Neuron (in vitro differentiated cells): ENCODE measurements around the gene DNLZ.

Experiments used
- H2AFZ ChIP-seq: one replicate; pipeline ENCODE4 v1.6.1; 2013; ENCODE audit warnings: low read depth, mild to moderate bottlenecking, inconsistent platforms, low read length, moderate library complexity
- H3K27me3 ChIP-seq: one replicate; pipeline ENCODE4 v1.6.1; 2013; ENCODE audit warnings: low read length; ENCODE audit not compliant: insufficient read depth
- H3K36me3 ChIP-seq: one replicate; pipeline ENCODE4 v1.6.1; 2013; ENCODE audit warnings: low read length; ENCODE audit not compliant: insufficient read depth
- H3K4me1 ChIP-seq: one replicate; pipeline ENCODE4 v1.6.1; 2013; ENCODE audit warnings: low read length; ENCODE audit not compliant: insufficient read depth
- H3K4me3 ChIP-seq: 2 replicates; pipeline ENCODE4 v1.5.1; 2013; ENCODE audit warnings: mild to moderate bottlenecking, low read length, moderate library complexity
- H3K9me3 ChIP-seq: one replicate; pipeline ENCODE4 v1.6.1; 2013; ENCODE audit warnings: low read length

The DNLZ gene

DNA sequence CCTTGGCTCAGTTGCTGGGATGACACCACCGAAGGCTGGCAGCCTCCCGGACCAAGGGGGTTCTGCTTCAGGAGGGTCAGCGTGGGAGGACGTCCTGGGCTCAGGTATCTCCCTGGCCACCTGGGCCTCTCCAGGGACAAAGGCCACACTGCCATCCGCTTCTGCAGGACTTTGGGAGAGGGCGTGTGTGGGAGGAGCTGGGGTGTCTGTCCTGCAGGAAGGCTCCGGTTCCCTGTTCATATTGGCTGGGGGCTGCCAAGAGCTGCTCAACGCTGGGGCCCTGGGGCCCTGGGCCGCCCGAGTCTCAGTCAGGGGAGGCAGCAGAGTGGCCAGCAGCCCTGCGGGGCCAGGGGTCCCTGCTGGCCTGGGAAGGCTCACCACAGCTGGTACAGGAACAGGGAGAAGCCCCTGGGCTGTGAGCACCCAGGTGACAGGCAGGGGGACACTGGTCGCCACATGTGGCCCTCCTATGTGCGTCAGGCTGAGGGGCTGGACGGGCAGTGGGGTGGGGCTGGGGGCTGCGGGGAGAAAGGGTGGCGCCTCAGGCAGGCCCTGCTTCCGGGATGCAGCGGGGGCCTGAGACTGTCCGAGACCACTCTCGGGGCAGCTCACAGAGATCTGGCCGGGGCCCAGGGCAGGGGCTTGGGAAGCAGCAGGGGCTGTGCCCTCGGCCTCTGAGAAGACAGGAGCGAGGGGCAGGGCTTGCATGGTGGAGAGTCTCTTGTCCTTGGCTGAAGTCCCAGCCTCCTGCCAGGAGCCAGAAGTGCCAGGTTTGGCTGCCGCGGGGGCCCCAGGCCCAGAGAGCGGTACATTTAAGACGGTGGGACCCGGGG, 14.8 kb upstream of the DNLZ start:
- peaks cover 48% of the 10 kb centered on the region for H3K36me3 ChIP-seq
- H3K4me1 ChIP-seq: peaks cover 6% of the 10 kb centered on the region
- no peak overlapping the region for H3K4me3 ChIP-seq
- H3K9me3 ChIP-seq: no peaks in the 10 kb centered on the region
- no peaks in the 10 kb centered on the region for H3K27me3 ChIP-seq
- no peak overlapping the region for H2AFZ ChIP-seq

DNA sequence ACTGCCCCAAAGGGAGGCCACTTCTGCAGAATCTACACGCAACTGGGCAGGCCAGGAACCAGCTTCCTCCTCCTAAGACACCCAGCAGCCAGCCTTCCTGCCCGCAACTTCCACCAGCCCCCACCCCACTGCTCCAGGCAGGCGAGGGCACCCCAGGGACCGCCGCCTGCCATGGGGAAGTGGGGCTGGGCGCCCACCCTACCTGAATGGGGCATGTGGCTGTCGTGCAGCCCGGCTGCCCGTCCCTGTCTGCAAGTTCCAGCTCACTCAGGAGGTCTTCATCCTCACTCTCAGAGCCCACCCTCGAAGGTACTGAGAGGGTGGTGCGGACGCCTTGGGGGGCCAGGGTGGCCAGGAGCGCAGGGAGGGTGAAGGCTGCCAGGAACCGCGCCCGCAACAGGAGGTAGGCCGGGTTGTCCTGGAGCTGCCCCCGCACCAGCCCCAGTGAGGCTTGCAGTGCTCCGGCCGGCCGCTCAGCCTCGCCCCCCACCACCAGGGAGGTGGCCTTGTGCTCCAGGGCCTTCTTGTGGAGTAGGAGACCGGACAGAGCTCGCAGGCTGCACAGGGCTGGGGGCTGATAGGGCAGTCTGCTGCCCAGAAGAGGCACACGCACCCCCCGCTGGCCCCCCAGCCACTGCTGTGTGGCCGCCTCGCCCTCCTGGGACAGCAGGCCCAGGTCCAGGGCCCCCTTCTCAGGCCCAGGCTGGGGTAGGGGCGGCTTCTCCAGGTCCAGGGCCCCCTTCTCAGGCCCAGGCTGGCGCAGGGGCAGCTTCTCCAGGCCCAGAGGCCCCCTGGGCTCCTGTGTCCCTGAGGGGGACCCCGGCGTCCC, 14.0 kb upstream of the DNLZ start:
- peaks cover 40% of the 10 kb centered on the region for H3K36me3 ChIP-seq
- no peaks in the 10 kb centered on the region for H3K9me3 ChIP-seq
- H3K4me1 ChIP-seq: peaks cover 15% of the 10 kb centered on the region
- H2AFZ ChIP-seq: no peak overlapping the region
- H3K27me3 ChIP-seq: no peaks in the 10 kb centered on the region
- no peak overlapping the region for H3K4me3 ChIP-seq

DNA sequence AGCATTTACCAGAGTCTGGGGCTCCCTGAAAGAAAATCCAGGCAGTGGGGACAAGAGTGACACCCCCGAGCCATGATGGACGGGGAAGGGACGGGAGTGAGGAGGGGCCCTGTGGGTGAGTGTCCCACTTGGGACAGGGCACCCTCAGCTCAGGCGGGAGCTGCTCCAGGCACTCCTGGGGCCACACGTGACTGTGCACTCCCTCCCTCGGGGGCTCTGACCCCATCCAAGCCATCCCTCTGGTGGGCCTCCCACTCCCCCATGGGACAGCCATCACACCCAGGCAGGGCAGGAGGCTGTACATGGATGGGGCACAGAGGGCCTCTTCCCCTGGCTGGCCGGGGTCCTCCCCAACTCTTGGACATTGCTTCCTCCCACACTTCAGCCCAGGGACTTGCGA, 12.9 kb upstream of the DNLZ start:
- H3K4me3 ChIP-seq: no peak overlapping the region
- H3K27me3 ChIP-seq: no peaks in the 10 kb centered on the region
- peaks cover 22% of the 10 kb centered on the region for H3K4me1 ChIP-seq
- H3K36me3 ChIP-seq: peaks cover 29% of the 10 kb centered on the region
- H3K9me3 ChIP-seq: no peaks in the 10 kb centered on the region
- no peak overlapping the region for H2AFZ ChIP-seq

DNA sequence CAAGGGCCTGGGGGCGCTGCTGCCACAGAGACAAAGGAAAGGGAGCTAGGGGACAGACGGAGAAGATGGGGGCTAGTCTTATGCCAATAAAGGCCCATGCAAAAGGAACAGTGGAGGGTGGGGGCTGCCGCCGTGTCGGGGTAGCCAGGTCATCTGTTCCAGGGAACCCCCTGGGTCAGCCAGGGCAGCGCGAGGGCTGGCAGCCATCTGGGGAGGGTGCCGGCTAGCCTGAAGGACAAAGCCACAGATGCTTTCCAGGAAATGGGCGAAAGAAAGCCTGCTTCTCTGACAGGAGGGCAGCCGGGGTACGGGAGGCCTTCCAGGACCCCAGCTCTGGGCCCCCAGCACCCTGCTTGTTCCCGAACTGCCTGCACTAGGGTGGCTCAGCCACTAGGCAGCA, 11.6 kb upstream of the DNLZ start:
- Histone ChIP-seq H3K27me3 (no peaks in the 10 kb centered on the region), H3K9me3 (no peaks in the 10 kb centered on the region), H2AFZ (no peak overlapping the region), H3K36me3 (peaks cover 16% of the 10 kb centered on the region), H3K4me3 (no peak overlapping the region), H3K4me1 (peaks cover 22% of the 10 kb centered on the region)

DNA sequence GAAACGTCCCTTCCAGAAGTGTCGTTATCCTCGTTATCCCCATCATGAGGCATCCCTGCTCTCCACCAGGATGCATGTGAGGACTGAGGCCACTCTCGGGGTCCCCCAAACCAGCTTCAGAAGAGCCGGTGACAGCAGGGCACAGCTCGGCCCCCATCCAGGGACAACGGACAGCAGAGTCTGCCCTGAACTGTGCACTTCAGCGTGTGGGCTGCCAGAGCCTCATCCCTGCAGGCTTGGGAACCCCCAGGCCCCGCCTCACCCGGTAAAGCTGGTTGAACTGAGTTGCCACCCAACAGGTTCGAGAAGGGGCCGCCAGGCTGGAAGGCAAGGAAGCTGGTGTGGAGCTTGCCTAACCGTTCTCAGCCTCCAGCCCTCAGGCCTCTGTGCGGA, 10.6 kb upstream of the DNLZ start:
- Histone ChIP-seq H3K27me3 (no peaks in the 10 kb centered on the region), H3K9me3 (no peaks in the 10 kb centered on the region), H3K36me3 (peaks cover 8% of the 10 kb centered on the region), H3K4me1 (peaks cover 22% of the 10 kb centered on the region), H2AFZ (no peak overlapping the region), H3K4me3 (no peak overlapping the region)

DNA sequence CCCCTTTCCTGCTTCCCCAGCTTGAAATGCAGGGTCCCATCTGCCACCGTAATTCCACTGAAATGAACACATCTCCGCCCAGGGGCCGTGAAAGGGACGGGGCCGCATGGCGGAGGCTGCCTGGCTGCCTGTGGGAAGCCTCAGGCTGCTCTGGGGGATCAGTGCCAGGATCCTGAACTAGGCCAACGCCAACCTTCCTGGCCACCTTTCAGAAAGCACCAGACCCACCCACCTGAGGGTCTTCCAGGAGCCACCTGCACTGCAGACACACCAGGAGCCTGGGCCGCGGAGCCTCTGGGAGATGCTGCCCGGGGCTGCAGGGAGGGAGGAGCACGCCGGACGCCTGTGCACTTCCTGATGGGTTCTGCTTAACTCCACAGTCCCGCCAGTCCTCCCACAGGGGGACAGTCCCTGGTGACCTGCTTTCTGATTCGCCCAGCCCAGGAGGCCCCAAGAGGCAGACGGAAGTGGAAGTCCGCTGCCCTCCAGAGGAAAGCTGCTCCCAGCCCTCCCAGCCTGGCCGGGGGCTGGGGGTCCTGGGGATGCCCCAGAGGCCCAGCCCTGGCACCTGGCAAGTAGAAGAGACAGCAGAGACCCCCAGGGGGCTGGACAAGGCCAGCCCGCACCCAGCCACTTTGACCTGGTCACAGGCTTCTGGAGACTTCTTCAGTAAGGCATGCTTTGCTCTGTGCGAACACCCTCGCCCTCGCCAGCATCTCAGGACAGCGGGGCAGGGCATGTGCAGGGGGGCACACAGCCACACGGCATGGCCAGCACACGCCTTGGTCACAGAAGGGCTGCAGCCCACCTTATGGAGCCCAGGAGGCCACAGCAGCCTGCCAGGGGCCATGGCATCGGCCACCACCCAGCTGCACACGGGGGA, 10.0 kb upstream of the DNLZ start, which contains the start of gene CARD9:
Gene CARD9 (minus strand): TSS at position 370 of the 883 bp plus-strand sequence. CDS start 1,591 bp downstream, outside the sequence.
- Histone ChIP-seq H2AFZ (no peak within 1 kb of the TSS), H3K4me1 (peaks cover 22% of the 10 kb centered on the region), H3K9me3 (no peaks in the 10 kb centered on the region), H3K36me3 (peaks cover 5% of the 10 kb centered on the region), H3K4me3 (no peak within 1 kb of the TSS), H3K27me3 (no peaks in the 10 kb centered on the region)

- Histone ChIP-seq H3K9me3 (no peaks in the 10 kb centered on the region), H3K36me3 (no peaks in the 10 kb centered on the region)
Observed at GRCh38 chr9:136372561-136373299, 9.2 kb upstream of the DNLZ start.

DNA sequence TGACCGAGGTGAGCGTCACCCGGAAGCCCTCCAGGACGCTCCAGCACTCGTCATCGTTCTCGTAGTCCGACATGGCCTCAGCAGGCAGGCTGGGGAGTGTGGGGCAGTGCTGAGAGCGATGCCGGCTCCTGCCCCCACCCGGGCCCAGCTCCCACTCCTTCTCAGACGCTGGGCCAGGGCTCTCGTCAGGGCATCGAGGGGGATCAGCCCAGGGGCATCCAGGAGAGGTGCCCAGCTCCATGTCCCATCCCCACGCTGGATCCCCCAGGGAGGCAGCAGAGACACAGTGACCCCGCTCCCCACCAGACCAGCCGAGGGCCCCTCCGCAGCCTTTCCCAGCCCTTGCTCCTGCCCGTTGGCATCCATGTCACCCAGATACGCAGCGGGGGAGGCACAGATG, 8.5 kb upstream of the DNLZ start:
- H3K4me3 ChIP-seq: no peak overlapping the region
- no peaks in the 10 kb centered on the region for H3K9me3 ChIP-seq
- no peaks in the 10 kb centered on the region for H3K27me3 ChIP-seq
- H3K4me1 ChIP-seq: peaks cover 22% of the 10 kb centered on the region
- H3K36me3 ChIP-seq: no peaks in the 10 kb centered on the region
- H2AFZ ChIP-seq: no peak overlapping the region

More at GRCh38 chr9:136372561-136373299, 9.2 kb upstream of the DNLZ start:
- H3K27me3 ChIP-seq: no peaks in the 10 kb centered on the region
- peaks cover 22% of the 10 kb centered on the region for H3K4me1 ChIP-seq
- H2AFZ ChIP-seq: no peak overlapping the region
- no peak overlapping the region for H3K4me3 ChIP-seq

- Histone ChIP-seq H3K4me3 (no peak overlapping the region), H3K9me3 (no peaks in the 10 kb centered on the region), H2AFZ (no peak overlapping the region), H3K27me3 (no peaks in the 10 kb centered on the region), H3K36me3 (no peaks in the 10 kb centered on the region), H3K4me1 (peaks cover 22% of the 10 kb centered on the region)
Observed at GRCh38 chr9:136371533-136371880, 8.0 kb upstream of the DNLZ start.

DNA sequence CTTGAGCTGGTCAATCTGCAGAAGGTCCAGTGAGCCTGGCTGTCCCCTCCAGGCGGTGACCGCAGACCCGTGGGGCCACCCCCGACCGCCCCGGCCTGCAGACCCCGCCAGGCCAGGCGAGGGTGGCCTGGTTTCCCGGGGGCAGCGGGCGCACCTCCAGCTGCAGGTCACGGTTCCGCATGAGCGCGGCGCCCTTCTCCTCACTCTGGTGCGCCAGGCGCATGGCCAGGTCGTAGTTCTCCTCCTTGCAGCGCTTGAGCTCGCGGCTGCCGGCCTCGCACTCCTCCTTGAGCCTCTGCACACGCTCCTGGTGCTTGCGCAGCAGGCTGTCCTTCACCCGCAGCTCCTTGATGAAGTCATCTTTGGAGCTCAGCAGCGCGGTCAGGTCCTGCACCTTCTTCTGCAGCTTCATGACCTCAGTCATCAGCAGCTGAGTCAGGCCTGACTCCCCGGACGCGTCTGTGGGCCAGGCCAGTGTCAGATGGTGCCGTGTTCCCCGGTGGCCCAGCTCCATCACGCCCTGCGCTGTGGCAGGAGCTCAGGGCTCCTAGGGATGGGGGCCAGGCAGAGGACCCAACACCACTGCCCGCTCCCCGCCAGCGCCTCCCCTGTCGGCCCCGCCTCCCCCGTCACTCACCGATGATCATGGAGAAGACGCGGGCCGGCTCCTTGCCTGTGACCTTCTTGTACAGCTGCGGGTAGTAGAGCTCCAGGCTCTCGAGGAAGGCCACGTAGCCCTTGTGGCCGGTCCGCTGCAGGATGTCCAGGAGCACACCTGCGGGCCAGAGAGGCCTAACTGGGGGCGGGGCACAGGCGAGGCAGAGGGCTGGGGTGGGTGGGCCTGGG, 7.4 kb upstream of the DNLZ start:
- Histone ChIP-seq H3K36me3 (no peaks in the 10 kb centered on the region), H3K4me1 (peaks cover 22% of the 10 kb centered on the region), H2AFZ (no peak overlapping the region), H3K9me3 (no peaks in the 10 kb centered on the region), H3K27me3 (no peaks in the 10 kb centered on the region), H3K4me3 (no peak overlapping the region)

GRCh38 chr9:136370037-136370436, 6.5 kb upstream of the DNLZ start:
- H3K4me3 ChIP-seq: no peak overlapping the region
- no peaks in the 10 kb centered on the region for H3K36me3 ChIP-seq
- H3K4me1 ChIP-seq: peaks cover 22% of the 10 kb centered on the region
- no peaks in the 10 kb centered on the region for H3K9me3 ChIP-seq
- H3K27me3 ChIP-seq: no peaks in the 10 kb centered on the region
- H2AFZ ChIP-seq: no peak overlapping the region

GRCh38 chr9:136368190-136368589, 4.6 kb upstream of the DNLZ start:
- Histone ChIP-seq H3K27me3 (no peaks in the 10 kb centered on the region), H3K36me3 (no peaks in the 10 kb centered on the region), H3K9me3 (no peaks in the 10 kb centered on the region), H2AFZ (no peak overlapping the region), H3K4me1 (peaks cover 13% of the 10 kb centered on the region), H3K4me3 (no peak overlapping the region)
